Uterus (tissue), 2 donors: ENCODE results near the gene SPC25.

Source experiments
- POLR2A ChIP-seq, 2 donors: fragments of 450-650 bp; IDR thresholded peaks; one replicate each; pipeline ENCODE4 v1.6.1; 2016; ENCODE audit warnings: antibody characterized with exemption in 2 of 2, mild to moderate bottlenecking in 1 of 2, moderate library complexity in 1 of 2
- TF ChIP-seq, protein P1 (sequence below), 4 experiments: fragments of 200-600 bp in 2 of 4; fragments of 450-650 bp in 2 of 4; sonication (generic) in 2 of 4; IDR thresholded peaks; one replicate each; pipeline ENCODE4 v1.5.1; 2016 to 2019; ENCODE audit warnings: antibody characterized with exemption in 4 of 4, mild to moderate bottlenecking in 2 of 4, moderate library complexity in 1 of 4

DNA sequence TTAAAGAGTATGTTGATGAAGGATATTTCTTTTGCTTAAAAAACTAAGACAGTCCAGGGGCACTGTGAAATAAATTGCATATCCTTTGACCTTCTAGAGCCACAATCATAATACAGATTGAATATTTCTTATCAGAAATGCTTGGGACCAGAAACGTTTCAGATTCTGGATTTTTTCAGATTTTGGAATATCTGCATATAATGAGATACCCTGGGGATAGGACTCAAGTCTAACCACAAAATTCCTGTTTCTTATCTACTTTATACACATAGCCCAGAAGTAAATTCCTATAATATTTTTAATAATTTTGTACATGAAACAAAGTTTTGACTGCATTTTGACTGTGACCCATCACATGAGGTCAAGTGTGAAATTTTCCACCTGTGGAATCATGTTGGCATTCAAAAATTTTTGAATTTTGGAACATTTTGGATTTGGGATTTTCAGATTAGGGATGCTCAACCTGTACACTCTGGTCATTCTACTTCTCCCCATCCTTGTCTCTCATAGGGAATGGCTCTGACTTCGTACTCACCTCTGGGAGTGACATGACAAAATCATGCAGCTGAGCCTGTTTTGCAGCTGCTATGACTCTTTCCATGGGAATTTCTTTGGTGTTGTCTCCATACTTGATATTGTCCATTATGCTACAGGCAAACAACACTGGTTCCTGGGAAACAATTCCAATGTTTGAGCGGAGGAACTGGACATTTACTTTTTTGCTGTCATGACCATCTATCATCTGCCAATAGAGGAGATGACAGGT, 36.6 kb upstream of the SPC25 start:
- TF ChIP-seq, protein P1, sequence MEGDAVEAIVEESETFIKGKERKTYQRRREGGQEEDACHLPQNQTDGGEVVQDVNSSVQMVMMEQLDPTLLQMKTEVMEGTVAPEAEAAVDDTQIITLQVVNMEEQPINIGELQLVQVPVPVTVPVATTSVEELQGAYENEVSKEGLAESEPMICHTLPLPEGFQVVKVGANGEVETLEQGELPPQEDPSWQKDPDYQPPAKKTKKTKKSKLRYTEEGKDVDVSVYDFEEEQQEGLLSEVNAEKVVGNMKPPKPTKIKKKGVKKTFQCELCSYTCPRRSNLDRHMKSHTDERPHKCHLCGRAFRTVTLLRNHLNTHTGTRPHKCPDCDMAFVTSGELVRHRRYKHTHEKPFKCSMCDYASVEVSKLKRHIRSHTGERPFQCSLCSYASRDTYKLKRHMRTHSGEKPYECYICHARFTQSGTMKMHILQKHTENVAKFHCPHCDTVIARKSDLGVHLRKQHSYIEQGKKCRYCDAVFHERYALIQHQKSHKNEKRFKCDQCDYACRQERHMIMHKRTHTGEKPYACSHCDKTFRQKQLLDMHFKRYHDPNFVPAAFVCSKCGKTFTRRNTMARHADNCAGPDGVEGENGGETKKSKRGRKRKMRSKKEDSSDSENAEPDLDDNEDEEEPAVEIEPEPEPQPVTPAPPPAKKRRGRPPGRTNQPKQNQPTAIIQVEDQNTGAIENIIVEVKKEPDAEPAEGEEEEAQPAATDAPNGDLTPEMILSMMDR (IDR thresholded peaks at IDR 0.05): no peak
- TF ChIP-seq POLR2A (IDR thresholded peaks at IDR 0.05): no peak
